HG03139 (cell line): ENCODE results near the gene GATM.
"Not testable (repeated sequence)": the region's sequence is repeated elsewhere in the genome, so short reads cannot be mapped to it uniquely, and the experiment has no call there.

Source experiments
- ATAC-seq: cut with Tn5 transposase; IDR thresholded peaks from one replicate; pipeline ENCODE4 v1.9.1; 2021; ENCODE audit not compliant: unreplicated experiment

GATM gene

GRCh38 chr15:45361878-45362277 is 16.5 kb downstream of the GATM start:
- ATAC-seq = no peak

DNA sequence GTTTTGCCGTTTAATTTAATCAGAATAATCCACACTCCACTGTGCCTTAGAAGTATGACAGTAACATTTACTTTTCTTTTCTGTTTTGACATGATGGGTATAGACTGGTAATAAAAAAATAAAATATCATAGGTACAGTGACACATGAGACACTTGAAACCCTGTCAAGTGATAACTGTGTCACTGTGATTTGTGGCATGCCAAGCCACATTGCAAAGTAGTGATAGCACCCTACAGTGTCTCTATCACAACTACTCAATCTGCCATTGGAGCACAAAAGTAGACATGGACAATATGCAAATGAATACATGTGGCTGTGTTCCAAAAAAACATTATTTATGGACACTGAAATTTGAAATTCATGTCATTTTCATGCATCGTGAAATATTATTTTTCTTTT is 22.5 kb downstream of the GATM start:
- ATAC-seq = no peak

DNA sequence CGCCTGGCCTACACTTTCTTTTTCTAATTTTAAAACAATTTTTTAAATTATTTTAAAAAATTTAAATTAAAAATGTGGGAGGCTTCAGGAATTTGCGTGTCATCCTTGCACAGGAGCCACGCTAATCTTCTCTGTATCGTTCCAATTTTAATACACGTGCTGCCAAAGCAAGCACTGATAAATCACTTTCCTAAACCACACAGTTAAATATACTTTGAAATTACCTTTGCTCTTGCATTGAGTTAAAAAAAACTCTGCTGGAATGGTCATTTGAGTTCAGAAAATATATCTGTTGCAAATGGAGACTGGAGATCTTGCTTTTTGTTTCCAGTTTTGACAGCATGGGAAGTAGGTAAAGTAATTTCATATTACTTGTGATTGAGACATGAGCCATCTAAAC is 23.6 kb downstream of the GATM start:
- no peak for ATAC-seq

DNA sequence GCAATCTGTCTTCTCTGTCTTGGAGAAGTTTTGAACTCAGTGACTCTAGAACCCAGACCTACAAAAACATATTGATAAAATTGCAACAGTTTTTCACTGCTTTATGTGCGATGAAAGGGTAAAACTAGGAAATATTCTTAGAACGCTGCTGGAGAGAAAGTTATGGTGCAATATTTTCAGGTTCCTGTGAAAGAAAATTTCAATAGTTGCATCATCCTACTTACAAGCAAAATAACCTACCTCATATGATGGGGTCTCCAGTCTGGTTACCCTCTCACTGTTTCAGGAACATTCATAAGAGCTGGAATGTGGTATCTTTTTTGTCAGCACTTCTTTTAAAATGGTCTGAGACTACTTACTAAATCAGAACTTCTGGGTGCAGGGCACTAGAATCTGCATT is 27.1 kb downstream of the GATM start:
- no peak for ATAC-seq

DNA sequence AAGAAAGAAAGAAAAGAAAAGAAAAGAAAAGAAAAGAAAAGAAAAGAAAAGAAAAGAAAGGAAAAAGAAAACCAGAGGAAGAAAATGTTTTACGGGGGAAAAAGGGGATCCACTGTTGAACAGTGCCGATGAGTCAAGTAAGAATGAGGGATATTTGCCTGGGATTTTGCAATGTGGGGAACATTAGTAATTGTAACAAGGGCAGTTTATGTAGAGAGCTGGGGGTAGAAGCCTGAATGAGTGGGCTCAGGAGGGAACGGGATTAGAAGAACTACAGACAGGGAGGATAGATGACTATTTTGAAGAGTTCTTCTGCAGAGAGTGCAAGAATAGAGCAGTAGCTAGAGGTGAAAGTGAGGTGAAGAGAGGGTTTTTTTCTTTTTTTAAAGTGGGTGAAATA is 28.7 kb downstream of the GATM start:
- no peak for ATAC-seq

DNA sequence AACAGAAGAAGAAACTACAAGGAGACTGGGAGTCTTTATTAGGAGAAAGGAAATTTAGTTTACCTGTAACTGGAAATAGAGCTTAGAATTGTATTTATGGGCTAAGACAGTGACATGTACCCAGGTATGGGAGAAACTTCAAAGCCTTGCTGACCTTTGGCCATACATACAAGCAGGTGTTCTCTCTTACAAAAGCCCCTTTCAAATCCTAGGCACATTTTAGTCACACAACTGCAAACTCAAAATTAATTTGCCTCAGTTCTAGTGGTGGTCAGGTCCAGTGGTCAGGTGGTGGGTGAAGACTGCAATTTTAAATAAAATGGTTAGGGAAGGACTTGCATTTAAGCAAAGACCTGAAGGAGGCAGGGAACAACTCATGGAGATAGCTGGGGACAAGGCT is 30.4 kb downstream of the GATM start:
- ATAC-seq = no peak

- no peak for ATAC-seq
These were observed 31.3 kb downstream of the GATM start for GRCh38 chr15:45347033-45347432.

DNA sequence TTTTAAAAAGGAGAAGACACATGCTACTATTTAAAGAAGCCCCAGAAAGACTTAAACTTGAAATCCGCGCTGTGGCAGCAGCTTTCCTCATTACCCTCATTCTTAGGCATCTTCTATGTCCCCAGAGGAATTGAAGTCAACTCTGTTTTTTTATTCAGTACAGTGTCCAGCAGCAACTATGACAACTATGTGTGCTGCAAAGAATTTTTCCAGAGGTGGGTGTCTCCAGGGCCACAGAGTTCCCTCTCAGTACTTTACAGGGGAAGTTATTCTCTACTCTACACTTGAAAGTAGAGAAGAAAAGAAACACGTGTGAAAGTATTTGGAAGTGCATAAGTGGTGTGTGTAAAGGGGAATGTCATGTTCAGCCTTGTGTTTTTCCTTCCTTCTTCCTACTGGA is 32.0 kb downstream of the GATM start:
- no peak for ATAC-seq

DNA sequence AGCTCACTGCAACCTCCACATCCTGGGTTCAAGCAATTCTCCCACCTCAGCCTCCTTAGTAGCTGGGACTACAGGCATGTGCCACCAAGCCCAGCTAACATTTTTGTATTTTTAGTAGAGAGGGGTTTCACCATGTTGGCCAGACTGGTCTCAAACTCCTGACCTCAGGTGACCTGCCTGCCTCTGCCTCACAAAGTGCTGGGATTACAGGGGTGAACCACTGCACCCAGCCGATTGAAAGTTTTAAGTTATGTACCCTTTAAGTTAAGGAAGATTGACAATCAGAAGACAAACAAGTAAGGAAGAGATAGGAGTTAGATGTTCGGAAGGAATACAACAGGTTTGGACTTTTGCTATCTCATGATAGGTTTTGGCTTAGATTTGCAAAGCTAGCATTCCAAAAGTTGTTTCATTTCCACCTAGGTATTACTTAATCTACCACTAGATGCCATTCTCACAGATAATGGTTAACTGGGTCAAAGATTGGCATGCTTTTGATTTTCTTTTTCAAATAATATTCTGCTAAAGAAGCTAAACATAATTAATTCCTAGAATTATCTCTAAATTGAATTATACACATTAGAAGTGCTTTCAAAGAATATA is 35.0 kb downstream of the GATM start:
- ATAC-seq = no peak

DNA sequence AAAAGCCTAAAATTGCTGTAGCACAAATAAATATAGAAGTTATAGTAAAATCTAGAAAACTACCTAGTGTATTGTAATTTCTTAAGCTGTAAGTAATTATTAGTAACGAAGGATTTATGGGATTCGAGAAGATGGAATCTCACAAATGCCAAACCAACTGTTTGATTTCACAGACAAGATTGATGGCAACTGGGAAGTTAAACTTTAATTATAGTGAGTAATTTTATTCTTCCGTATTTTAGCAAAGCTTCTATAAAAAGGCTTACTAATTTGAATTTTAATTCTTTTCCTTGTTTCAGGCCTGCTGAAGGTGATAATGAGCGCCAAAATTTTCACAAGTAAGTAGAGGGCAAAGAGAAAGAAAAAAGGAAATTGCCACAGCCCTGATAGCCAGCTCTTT is 36.6 kb downstream of the GATM start:
- no peak for ATAC-seq

DNA sequence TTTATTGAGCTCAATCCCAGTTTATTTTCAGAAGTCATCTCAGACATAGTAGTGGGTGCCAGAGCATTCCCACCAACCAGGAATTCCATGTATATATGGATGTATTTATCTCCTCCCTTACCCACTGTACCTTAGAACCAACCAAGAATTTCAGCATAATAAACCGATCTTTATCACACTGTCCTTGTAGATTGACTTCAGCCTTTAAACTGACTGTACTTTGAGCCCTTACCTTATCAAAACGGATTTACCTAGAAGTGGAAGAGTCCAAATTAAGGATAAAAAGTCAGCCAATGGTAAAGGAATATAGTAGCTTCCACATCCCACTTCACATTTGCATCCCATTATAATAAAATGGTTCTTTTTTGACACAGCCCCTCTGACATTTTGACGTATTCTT is 37.9 kb downstream of the GATM start:
- no peak for ATAC-seq

- ATAC-seq = no peak
These were observed 39.9 kb downstream of the GATM start for GRCh38 chr15:45338417-45338816.

DNA sequence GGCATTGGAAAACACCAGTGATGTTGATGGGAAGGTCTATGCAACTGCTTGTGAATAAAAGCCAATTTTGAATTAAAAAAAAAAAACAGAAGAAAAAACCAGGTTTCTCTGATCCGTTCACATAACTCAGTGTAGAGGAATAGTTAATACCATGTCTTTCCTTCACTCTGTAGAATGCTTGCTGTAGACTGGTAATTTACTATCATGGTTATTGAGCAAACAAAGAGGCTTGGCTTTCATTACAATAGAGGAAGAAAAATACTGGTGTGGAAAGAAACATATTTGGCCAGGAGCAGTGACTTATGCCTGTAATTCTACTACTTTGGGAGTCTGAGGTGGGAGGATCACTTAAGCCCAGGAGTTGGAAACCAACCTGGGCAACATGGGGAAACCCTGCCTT is 41.1 kb downstream of the GATM start:
- ATAC-seq = no peak

GRCh38 chr15:45333550-45333949 is 44.8 kb downstream of the GATM start:
- no peak for ATAC-seq

DNA sequence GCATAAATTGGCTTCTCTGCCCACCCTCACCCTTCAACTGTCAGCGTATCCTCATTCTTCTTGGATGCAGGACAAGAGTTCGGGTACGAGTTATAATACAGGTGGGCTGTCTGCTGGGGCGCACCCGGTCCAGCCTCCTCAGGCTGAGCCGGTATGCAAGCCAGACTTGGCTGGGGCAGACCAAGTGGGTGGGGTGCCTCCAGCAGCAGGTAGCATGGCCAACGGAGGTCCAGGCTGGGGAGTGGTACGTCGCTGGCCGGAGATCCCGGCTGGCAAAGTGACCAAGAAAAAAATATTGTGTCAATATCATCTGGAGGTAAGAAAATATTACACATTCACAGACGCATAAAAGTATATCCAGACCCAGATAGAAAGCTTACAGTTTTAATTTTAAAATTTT is 45.6 kb downstream of the GATM start:
- no peak for ATAC-seq

DNA sequence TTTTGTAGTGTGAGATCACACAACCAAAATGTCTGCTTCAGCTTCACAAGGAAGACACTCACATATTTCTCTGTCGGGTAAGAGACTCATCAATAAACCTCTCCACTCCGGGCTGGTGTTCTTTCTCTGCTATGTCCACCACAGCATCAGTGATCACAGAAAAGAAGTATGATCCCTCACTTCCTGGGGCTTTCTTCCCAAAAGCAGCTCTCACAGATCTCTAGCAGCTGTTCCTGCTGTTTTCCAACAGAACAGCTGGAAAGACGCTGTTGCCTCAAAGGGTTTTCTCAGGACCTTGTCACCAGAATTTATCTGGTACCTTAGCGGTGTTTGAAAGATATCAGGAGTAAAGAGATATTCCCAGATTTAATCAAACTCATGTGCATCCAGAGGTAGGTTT is 46.4 kb downstream of the GATM start:
- ATAC-seq = no peak

DNA sequence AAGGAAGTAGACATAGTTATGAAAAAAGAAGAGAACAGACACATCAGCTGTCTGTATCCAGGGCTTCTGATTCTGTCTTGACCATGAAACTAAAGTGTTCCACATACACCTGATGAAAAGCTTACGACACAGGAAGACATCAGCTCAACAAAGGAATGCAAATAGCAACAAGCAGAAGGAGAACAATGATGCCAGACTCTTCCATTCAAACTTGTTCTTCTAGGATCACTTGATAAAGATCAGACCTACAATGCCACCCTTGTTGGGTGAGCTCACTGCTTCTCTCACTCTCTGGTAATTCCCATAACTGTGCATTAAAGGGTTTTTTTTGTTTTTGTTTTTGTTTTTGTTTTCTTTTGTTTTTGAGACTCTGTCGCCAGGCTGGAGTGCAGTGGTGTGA is 49.7 kb downstream of the GATM start:
- ATAC-seq = no peak

DNA sequence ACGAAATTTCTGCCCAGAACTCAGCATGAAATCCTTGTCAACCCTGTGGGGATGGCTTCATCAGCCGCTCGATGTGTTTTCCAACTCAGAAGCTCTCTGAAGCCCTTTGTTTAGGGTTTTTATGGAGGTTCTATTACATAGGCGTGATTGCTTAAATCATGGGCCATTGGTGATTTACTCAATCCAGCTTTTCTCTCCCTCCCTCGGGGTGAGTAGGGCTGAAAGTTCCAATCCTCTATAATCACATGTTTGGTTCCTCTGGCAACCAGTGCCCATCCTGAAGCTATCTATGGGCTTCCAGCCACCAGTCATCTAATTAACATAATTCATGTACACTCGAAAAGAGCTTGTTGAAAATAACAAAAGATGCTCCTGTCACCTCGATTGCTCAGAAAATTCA is 51.6 kb downstream of the GATM start:
- ATAC-seq = no peak

- no peak for ATAC-seq
These were observed 52.1 kb downstream of the GATM start for GRCh38 chr15:45326280-45326679.

- ATAC-seq = no peak
These were observed 57.7 kb downstream of the GATM start for GRCh38 chr15:45320581-45321205.

- ATAC-seq = no peak
These were observed 58.7 kb downstream of the GATM start for GRCh38 chr15:45319472-45320214.

- ATAC-seq = no peak
These were observed 63.4 kb downstream of the GATM start for GRCh38 chr15:45314960-45315359.

DNA sequence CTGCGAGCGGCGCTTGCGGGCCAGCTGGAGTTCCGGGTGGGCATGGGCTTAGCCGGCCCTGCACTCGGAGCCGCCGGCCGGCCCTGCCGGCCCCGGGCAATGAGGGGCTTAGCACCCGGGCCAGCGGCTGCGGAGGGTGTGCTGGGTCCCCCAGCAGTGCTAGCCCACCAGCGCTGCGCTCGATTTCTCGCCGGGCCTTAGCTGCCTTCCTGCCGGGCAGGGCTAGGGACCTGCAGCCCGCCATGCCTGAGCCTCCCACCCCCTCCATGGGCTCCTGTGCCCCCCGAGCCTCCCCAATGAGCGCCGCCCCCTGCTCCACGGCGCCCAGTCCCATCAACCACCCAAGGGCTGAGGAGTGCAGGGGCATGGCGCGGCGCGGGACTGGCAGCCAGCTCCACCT is 64.2 kb downstream of the GATM start:
- not testable (repeated sequence) for ATAC-seq
